ENCODE measurements around the gene PRICKLE1. TPM values are rescaled to one million over a fixed set of nuclear protein-coding genes. Genes with fewer than 3 reads are reported as not detected.

Gene PRICKLE1
- total RNA-seq, 1 experiment from 2014 or later: 20.1 TPM

- DNase-seq (ENCODE audit: low read depth, low spot score) (no peak), ATAC-seq (no peak)
- Histone ChIP-seq H3K27ac (ENCODE audit: low read length) (no peak overlapping the region), H3K27me3 (ENCODE audit: control insufficient read depth, insufficient read depth, low read length) (no peaks in the 10 kb centered on the region), H3K4me3 (ENCODE audit: low read depth in 2 of 2, low read length in 2 of 2) (no peak overlapping the region), H3K4me1 (ENCODE audit: control insufficient read depth, insufficient read depth, low read length) (no peaks in the 10 kb centered on the region), H3K36me3 (ENCODE audit: control insufficient read depth, insufficient read depth, low read length) (no peaks in the 10 kb centered on the region), H3K9me3 (ENCODE audit: control insufficient read depth, insufficient read depth, low read depth, low read length) (no peaks in the 10 kb centered on the region)
- ChIA-PET POLR2A (no interaction called here), CTCF (interaction anchor here (0.6 kb wide), 1 partner anchor 721 kb away, joined by 3 read pairs; no protein-coding TSS in a partner anchor)
- TF ChIP-seq REST (IDR thresholded peaks at IDR 0.05; ENCODE audit: insufficient read depth in 1 of 2, low read depth in 2 of 2, low read length in 1 of 2) (no peak), SIN3A (IDR thresholded peaks at IDR 0.05; ENCODE audit: borderline replicate concordance, insufficient read depth, low read depth, low read length) (no peak), TCF7L2 (IDR thresholded peaks at IDR 0.05; ENCODE audit: low read depth, low read length) (no peak), POLR2AphosphoS5 (IDR thresholded peaks at IDR 0.05; ENCODE audit: low read depth, low read length) (no peak)
- TF ChIP-seq, protein P1, sequence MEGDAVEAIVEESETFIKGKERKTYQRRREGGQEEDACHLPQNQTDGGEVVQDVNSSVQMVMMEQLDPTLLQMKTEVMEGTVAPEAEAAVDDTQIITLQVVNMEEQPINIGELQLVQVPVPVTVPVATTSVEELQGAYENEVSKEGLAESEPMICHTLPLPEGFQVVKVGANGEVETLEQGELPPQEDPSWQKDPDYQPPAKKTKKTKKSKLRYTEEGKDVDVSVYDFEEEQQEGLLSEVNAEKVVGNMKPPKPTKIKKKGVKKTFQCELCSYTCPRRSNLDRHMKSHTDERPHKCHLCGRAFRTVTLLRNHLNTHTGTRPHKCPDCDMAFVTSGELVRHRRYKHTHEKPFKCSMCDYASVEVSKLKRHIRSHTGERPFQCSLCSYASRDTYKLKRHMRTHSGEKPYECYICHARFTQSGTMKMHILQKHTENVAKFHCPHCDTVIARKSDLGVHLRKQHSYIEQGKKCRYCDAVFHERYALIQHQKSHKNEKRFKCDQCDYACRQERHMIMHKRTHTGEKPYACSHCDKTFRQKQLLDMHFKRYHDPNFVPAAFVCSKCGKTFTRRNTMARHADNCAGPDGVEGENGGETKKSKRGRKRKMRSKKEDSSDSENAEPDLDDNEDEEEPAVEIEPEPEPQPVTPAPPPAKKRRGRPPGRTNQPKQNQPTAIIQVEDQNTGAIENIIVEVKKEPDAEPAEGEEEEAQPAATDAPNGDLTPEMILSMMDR (IDR thresholded peaks at IDR 0.05): no peak
- no TSS peak for BruUV-seq (replicated peaks)
- intact Hi-C loops (cut with micrococcal nuclease; ENCODE audit: unreplicated experiment) (no loop called here), in situ Hi-C loops (cut with HindIII; ENCODE audit: low pct_unique_long_range_greater_than_20kb, low sequenced_read_pairs) (no loop called here)
Measured at GRCh38 chr12:42552822-42553221, 36.7 kb downstream of the PRICKLE1 start.

DNA sequence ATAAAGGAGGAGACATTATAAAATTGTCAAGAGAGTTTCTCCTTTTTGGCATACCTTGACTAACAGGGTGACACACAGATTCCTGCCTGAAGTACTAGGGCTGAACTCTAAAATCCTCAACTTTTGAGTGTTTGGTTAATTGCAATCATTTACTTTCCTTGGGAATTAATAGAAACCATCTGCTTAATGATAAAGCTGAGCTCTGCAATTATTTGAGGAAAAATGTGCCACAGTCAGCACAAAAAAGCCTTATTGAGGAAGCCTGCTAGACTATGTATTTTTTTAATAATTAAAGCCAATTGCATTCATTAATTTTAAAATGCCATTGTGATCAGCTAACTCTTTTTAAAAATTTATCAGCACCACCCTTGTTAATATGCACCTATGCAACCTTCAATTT, 38.7 kb downstream of the PRICKLE1 start:
- in situ Hi-C loops (cut with HindIII; ENCODE audit: low pct_unique_long_range_greater_than_20kb, low sequenced_read_pairs): no loop called here
- ATAC-seq (no peak), DNase-seq (ENCODE audit: low read depth, low spot score) (no peak)
- Histone ChIP-seq H3K27ac (ENCODE audit: low read length) (no peak overlapping the region), H3K36me3 (ENCODE audit: control insufficient read depth, insufficient read depth, low read length) (no peaks in the 10 kb centered on the region), H3K4me3 (ENCODE audit: low read depth in 2 of 2, low read length in 2 of 2) (no peak overlapping the region), H3K27me3 (ENCODE audit: control insufficient read depth, insufficient read depth, low read length) (no peaks in the 10 kb centered on the region), H3K9me3 (ENCODE audit: control insufficient read depth, insufficient read depth, low read depth, low read length) (no peaks in the 10 kb centered on the region), H3K4me1 (ENCODE audit: control insufficient read depth, insufficient read depth, low read length) (no peaks in the 10 kb centered on the region)
- TF ChIP-seq, protein P1 (IDR thresholded peaks at IDR 0.05): no peak
- TF ChIP-seq TCF7L2 (IDR thresholded peaks at IDR 0.05; ENCODE audit: low read depth, low read length): no peak
- TF ChIP-seq SIN3A (IDR thresholded peaks at IDR 0.05; ENCODE audit: borderline replicate concordance, insufficient read depth, low read depth, low read length): no peak
- no peak for TF ChIP-seq POLR2AphosphoS5 (IDR thresholded peaks at IDR 0.05; ENCODE audit: low read depth, low read length)
- no peak for TF ChIP-seq REST (IDR thresholded peaks at IDR 0.05; ENCODE audit: insufficient read depth in 1 of 2, low read depth in 2 of 2, low read length in 1 of 2)
- ChIA-PET POLR2A (interaction anchor here (0.6 kb wide), 1 partner anchor 388 kb away, joined by 3 read pairs; no protein-coding TSS in a partner anchor), CTCF (no interaction called here)
- BruUV-seq (replicated peaks): no TSS peak
- intact Hi-C loops (cut with micrococcal nuclease; ENCODE audit: unreplicated experiment): no loop called here
